ENCODE measurements around the gene TSSK6.

Gene TSSK6

GRCh38 chr19:19529783-19530422, 14.6 kb upstream of the TSSK6 start:
- DNase-seq: no peak

DNA sequence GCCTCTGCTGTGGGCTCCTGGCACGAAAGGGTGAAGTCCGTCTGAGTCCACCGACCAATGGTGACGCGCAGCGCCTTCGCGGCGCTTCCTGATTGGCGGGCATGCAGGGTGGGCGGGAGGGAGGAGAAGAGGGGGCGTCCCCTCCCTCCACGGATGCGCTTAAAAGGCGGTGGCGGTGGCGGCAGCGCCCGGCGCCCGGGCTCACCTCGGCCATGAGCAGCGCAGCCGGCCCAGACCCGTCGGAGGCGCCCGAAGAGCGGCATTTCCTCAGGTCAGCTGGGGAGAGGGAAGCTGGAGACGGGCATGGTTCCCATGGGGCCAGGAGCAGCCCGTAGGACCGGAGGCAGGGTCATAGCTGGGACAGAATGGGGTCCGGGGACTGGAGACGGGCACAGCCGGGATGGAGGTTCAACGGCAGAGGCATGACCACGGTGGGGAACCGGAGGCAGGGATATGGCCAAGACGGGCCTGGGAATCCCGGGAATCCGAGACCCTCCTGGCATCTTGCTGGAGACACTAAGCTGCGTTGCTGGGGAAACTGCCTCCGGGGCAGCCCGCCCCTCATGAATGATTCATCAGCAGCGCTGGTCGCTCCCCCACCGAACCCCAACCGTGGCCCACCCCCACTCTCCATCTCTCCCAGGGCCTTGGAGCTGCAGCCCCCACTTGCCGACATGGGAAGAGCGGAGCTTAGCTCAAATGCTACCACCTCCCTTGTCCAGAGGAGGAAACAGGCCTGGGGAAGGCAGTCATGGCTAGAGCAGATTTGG, 13.6 kb upstream of the TSSK6 start, which contains the start of gene YJEFN3:
TSS of gene YJEFN3 (plus strand) at position 191 of the 770 bp plus-strand sequence. CDS start at position 213, 22 bp downstream.
- DNase-seq: no peak

DNA sequence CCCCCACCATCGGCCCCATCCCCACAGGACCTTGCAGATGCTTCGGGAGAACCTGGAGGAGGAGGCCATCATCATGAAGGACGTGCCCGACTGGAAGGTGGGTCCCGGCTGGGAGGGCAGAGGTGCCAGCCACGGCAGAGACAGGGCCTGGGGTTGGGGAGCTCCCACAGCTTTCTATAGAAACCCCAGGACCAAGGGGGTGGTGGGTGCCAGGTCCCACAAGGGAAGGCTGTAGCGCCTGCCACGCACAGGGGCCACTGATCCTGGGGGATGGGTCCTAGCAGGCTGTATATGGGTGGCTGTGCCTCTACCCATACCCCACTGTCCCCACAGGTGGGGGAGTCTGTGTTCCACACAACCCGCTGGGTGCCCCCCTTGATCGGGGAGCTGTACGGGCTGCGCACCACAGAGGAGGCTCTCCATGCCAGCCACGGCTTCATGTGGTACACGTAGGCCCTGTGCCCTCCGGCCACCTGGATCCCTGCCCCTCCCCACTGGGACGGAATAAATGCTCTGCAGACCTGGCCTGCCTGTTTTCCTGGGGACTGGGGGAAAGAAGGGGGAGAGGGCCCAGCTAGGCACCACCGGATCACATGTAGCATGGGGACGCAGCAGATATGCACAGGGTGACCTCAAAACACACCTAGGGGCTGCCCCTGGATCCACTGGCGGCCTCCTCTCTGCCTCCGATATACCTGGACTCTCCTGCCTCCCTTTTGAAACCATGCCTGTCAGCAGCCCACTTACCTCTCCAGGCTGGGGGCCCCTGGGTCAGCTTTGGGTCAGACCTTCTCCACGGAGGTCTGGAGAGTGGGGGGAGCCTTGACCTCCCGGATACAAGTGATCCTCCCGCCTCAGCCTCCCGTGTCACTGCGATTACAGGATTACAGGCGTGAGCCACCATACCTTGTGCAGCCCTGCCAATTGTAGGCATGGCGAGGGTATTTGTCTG, 12.6 kb upstream of the TSSK6 start:
- no peak for DNase-seq

DNA sequence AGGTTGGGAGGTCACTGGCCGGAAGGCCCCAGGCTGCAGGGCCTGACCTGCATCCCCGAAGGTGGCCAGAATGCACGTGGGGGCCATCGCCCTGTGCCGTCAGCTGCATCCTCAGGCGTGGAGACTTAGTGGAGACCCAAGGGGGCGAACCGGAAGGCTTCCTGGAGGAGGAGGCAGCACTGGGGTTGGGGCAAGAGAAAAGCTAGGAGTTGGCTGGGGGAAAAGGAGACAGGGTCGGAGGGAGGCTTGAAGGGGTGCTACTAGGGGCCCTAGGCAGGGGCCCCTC, 12.0 kb upstream of the TSSK6 start:
- DNase-seq: no peak

- DNase-seq: no peak
These were observed 11.4 kb upstream of the TSSK6 start for GRCh38 chr19:19526581-19527370.

- no peak for DNase-seq
These were observed 10.4 kb upstream of the TSSK6 start for GRCh38 chr19:19525611-19526380.

DNA sequence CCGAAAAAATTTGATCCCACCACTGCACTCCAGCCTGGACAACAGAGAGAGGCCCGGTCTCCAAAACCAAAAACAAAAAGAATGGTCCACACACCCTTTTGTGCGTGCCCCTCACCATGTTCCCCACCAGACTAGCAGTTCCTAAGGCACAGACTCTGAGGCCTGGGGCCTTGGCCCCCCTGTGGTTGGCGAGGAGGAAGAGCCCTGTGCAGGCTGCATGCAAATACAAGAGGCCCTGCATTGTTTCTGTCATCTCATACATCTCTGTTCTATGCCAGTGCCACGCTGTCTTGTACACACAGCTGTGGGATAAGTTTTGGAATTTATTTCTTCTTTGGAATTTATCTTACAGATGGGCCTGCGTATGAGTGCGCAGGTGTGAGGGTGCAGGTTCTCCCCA, 8.7 kb upstream of the TSSK6 start:
- no peak for DNase-seq

- no peak for DNase-seq
These were observed 7.8 kb upstream of the TSSK6 start for GRCh38 chr19:19523177-19523576.

DNA sequence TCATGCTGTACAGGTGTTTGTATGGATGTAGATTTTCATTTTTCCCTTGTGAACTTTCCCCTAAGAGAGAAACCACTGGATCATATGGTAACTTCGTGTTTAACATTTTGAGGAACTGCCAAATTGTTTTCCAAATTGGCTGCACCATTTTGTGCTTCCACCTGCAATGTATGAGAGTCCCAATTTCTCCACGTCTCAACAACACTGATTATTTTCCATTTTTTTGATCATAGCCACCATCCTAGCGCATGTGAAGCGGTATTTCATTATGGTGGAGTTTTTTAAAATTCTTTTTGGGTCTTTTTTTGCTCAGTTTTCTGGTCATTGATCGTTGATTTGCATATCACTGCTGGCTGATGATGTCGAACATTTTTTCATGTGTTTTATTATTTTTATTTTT, 5.6 kb upstream of the TSSK6 start:
- no peak for DNase-seq

DNA sequence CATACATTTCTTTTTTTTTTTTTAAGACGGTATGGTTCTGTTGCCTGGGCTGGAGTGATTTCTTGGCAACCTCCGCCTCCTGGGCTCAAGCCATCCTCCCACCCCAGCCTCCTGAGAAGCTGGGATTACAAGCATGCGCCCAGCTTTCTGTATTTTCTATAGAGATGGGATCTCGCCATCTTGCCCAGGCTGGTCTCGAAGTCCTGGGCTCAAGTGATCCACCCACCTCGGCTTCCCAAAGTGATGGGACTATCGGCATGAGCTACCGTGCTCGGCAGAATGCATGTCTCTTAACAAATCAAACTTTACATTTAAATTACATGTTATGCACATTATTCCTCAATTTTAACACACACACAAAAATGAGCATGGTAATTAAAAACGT, 1.9 kb upstream of the TSSK6 start:
- DNase-seq: no peak

GRCh38 chr19:19515642-19516519, 533 bp upstream of the TSSK6 start, which contains the start of gene NDUFA13:
Gene NDUFA13 (plus strand): TSS chr19:19516225. CDS start chr19:19516239, 14 bp downstream.
- peak; percentile 95 for DNase-seq

DNA sequence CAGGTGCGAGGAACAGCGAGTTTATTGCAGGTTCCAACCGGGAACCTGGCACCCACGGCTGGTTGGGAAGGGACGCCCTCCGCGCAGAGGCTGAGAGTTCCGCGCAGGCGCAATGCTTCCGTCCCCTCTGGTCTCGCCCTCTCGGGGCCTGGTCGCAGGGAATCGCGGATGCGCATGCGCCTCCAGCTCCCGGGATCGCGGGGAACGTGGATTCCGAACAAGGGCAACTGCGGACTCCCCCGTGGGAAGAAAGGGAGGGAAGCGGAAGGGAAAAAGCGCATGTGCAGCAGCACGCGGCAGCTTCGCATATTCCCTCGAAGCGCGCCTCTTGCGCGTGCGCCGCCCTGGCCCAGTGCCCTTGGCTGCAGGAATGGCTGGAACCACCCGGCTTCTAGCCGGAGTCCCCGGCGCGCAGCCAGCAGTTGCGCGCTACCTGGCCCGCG, 1.1 kb downstream of the TSSK6 start:
- peak; percentile 40 for DNase-seq

DNA sequence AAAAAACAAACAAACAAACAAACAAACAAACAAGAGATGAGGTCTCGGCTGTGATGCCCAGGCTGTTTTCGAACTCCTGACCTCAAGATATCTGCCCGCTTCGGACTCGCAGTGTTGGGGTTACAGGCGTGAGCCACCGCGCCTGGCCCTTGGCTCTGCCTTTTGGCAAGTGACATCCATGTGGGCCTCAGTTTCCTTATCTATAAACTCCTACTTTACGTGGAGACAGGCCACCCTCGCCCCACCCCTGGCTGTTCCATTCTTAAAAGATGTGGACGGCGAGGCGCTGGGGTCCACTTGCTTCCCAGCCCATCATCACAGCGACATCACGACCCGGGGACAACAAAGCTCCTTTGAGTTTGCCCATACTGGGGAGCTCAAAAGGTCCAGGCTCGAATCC, 1.7 kb downstream of the TSSK6 start:
- no peak for DNase-seq

DNA sequence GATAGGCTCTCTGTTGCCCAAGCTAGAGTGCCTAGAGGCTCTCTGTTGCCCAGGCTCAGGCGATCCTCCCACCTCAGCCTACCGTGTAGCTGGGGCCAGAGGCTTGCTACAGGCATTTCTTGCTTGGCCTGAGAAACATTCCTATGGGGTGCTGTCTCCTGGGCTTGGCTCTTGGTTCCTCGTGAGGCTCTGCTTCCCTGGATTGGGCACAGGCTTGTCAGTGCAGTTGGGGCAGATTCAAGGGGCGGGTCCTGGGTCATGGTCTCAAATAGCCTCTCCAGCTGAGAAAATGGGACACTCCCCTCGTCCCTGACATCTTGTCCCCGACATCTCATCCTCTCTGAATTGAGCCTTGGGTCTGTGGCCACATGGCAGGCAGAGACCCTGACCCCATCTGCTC, 4.9 kb downstream of the TSSK6 start:
- DNase-seq: no peak

GRCh38 chr19:19508217-19508616, 7.1 kb downstream of the TSSK6 start:
- DNase-seq: no peak

- no peak for DNase-seq
These were observed 8.0 kb downstream of the TSSK6 start for GRCh38 chr19:19507354-19507753.

- DNase-seq: no peak
These were observed 8.8 kb downstream of the TSSK6 start for GRCh38 chr19:19506592-19506991.

GRCh38 chr19:19505669-19506326, 9.6 kb downstream of the TSSK6 start:
- DNase-seq: no peak

- DNase-seq: no peak
These were observed 10.3 kb downstream of the TSSK6 start for GRCh38 chr19:19504754-19505668.
